Left kidney (tissue), 8 donors: ENCODE results near the gene SGSM2. TPM values are rescaled to one million over a fixed set of nuclear protein-coding genes. Genes with fewer than 3 reads are reported as not detected.
"Not testable (repeated sequence)": the region's sequence is repeated elsewhere in the genome, so short reads cannot be mapped to it uniquely, and the experiment has no call there.

Source experiments
- DNase-seq: peaks from one replicate; pipeline ENCODE4 v3.0.0-alpha.2; 2013
- long read RNA-seq, 8 donors: transcript quantifications; one replicate each; lab custom pipeline, GENCODE V29; 2026
- polyA plus RNA-seq: library from polyadenylated mRNA; unstranded; fragments of 120-200 nt; gene quantifications from one replicate; pipeline ENCODE4 v1.2.1, GENCODE V29; 2013; ENCODE audit not compliant: insufficient read length

Gene SGSM2
- 70.9 TPM for polyA plus RNA-seq
- long read RNA-seq, donor 1, full-length matches to known transcripts, result 11 of 11 reads
- long read RNA-seq, donor 1, partial matches to known transcripts, result 0 of 11 reads
- long read RNA-seq, donor 1, other reads (novel, unspliced or antisense), result 0 of 11 reads
- long read RNA-seq, donor 2, full-length matches to known transcripts, result 6 of 6 reads
- long read RNA-seq, donor 2, partial matches to known transcripts, result 0 of 6 reads
- long read RNA-seq, donor 2, other reads (novel, unspliced or antisense), result 0 of 6 reads
- long read RNA-seq, donor 3, partial matches to known transcripts, result 0 of 2 reads
- long read RNA-seq, donor 3, other reads (novel, unspliced or antisense), result 0 of 2 reads
- long read RNA-seq, donor 4, partial matches to known transcripts, result 0 of 1 reads
- long read RNA-seq, donor 4, other reads (novel, unspliced or antisense), result 0 of 1 reads
- long read RNA-seq, donor 5, full-length matches to known transcripts, result 7 of 7 reads
- long read RNA-seq, donor 5, partial matches to known transcripts, result 0 of 7 reads
- long read RNA-seq, donor 5, other reads (novel, unspliced or antisense), result 0 of 7 reads
- long read RNA-seq, donor 6, full-length matches to known transcripts, result 4 of 4 reads
- long read RNA-seq, donor 6, partial matches to known transcripts, result 0 of 4 reads
- long read RNA-seq, donor 6, other reads (novel, unspliced or antisense), result 0 of 4 reads
- long read RNA-seq, donor 7, full-length matches to known transcripts, result 6 of 12 reads
- long read RNA-seq, donor 7, partial matches to known transcripts, result 6 of 12 reads
- long read RNA-seq, donor 7, other reads (novel, unspliced or antisense), result 0 of 12 reads
- long read RNA-seq, donor 8, partial matches to known transcripts, result 0 of 2 reads
- long read RNA-seq, donor 8, other reads (novel, unspliced or antisense), result 0 of 2 reads

- peak; percentile 55 for DNase-seq
Observed at GRCh38 chr17:2336852-2337543, at the start of gene SGSM2. Gene SGSM2, plus strand, starts transcription at chr17:2337501. Its CDS starts 188 bp downstream, at chr17:2337689.

- no peak for DNase-seq
Observed at GRCh38 chr17:2289878-2290478, 47.3 kb upstream of the SGSM2 start.

- DNase-seq, result no peak
Observed at GRCh38 chr17:2292100-2292499, 45.2 kb upstream of the SGSM2 start.

- DNase-seq, result no peak
Observed at GRCh38 chr17:2295575-2295974, 41.7 kb upstream of the SGSM2 start.

- no peak for DNase-seq
Observed at GRCh38 chr17:2297023-2297422, 40.3 kb upstream of the SGSM2 start.

GRCh38 chr17:2299136-2299535 is 38.2 kb upstream of the SGSM2 start:
- DNase-seq, result no peak

GRCh38 chr17:2299756-2300155 is 37.5 kb upstream of the SGSM2 start:
- DNase-seq, result no peak

- DNase-seq, result no peak
Observed at GRCh38 chr17:2302778-2303203, 34.5 kb upstream of the SGSM2 start.

- DNase-seq, result peak; percentile 92
Observed at GRCh38 chr17:2303204-2304188, 33.8 kb upstream of the SGSM2 start, which contains the start of the genes SMG6 and SRR. Gene SMG6, minus strand, starts transcription at chr17:2303785. Its CDS starts 65 bp downstream, at chr17:2303720. Gene SRR, plus strand, starts transcription at chr17:2303950. Its CDS starts 11,611 bp downstream, at chr17:2315561.

GRCh38 chr17:2304931-2305330 is 32.4 kb upstream of the SGSM2 start:
- no peak for DNase-seq

GRCh38 chr17:2309338-2310154 is 27.8 kb upstream of the SGSM2 start:
- peak; percentile 7 for DNase-seq

GRCh38 chr17:2312736-2313135 is 24.6 kb upstream of the SGSM2 start:
- DNase-seq, result no peak

- not testable (repeated sequence) for DNase-seq
Observed at GRCh38 chr17:2316916-2317205, 20.4 kb upstream of the SGSM2 start.

- no peak for DNase-seq
Observed at GRCh38 chr17:2317796-2318195, 19.5 kb upstream of the SGSM2 start.

GRCh38 chr17:2319051-2319450 is 18.2 kb upstream of the SGSM2 start:
- DNase-seq, result no peak

- DNase-seq, result no peak
Observed at GRCh38 chr17:2321399-2321798, 15.9 kb upstream of the SGSM2 start.

- DNase-seq, result no peak
Observed at GRCh38 chr17:2323629-2324314, 13.5 kb upstream of the SGSM2 start.

GRCh38 chr17:2331303-2331702 is 6.0 kb upstream of the SGSM2 start:
- DNase-seq, result no peak

GRCh38 chr17:2335726-2336214 is 1.5 kb upstream of the SGSM2 start:
- DNase-seq, result no peak
